OCI-LY3 (cell line): Measurements from ENCODE around the gene CCSER1.

ENCODE experiments used
- H2AFZ ChIP-seq: fragments of 200-600, 300-600 bp; shearing (Covaris generic); 2 replicates; pipeline ENCODE4 v1.6.0; 2014; ENCODE audit warnings: antibody characterized with exemption, low read depth, low read length
- H3K27ac ChIP-seq: fragments of 200-600, 300-600 bp; sonication (generic); 2 replicates; pipeline ENCODE4 v1.5.1; 2014; ENCODE audit warnings: mild to moderate bottlenecking, low read length, moderate library complexity, mixed read lengths
- H3K27me3 ChIP-seq: fragments of 200-600, 300-600 bp; sonication (generic); 2 replicates; pipeline ENCODE4 v1.6.1; 2014; ENCODE audit warnings: low read depth, low read length, mixed read lengths
- H3K36me3 ChIP-seq: fragments of 200-600, 300-600 bp; sonication (generic); replicated peaks from 2 replicates; pipeline ENCODE3; 2014; ENCODE audit warnings: low read depth, low read length, mixed read lengths
- H3K4me1 ChIP-seq: fragments of 300-600, 200-600 bp; sonication (generic); 2 replicates; pipeline ENCODE4 v1.6.1; 2014; ENCODE audit warnings: low read length, mixed read lengths
- H3K4me2 ChIP-seq: fragments of 200-600, 300-600 bp; sonication (generic); 2 replicates; pipeline ENCODE4 v1.6.1; 2014; ENCODE audit warnings: low read length, mixed read lengths
- H3K4me3 ChIP-seq: fragments of 300-600, 200-600 bp; sonication (generic); 2 replicates; pipeline ENCODE4 v1.5.1; 2014; ENCODE audit warnings: antibody characterized with exemption, mild to moderate bottlenecking, low read length, moderate library complexity
- H3K79me2 ChIP-seq: fragments of 300-600, 200-600 bp; shearing (Covaris generic); 2 replicates; pipeline ENCODE4 v1.6.1; 2014; ENCODE audit warnings: mild to moderate bottlenecking, low read length, mixed read lengths
- H3K9ac ChIP-seq: fragments of 300-600, 200-600 bp; shearing (Covaris generic); 2 replicates; pipeline ENCODE4 v1.6.0; 2014; ENCODE audit warnings: mild to moderate bottlenecking, low read length, moderate library complexity
- H3K9me3 ChIP-seq: fragments of 200-600, 300-600 bp; shearing (Covaris generic); 2 replicates; pipeline ENCODE4 v1.6.1; 2014; ENCODE audit warnings: low read length, mixed read lengths; ENCODE audit not compliant: insufficient read depth
- H4K20me1 ChIP-seq: fragments of 200-600, 300-600 bp; sonication (generic); 2 replicates; pipeline ENCODE4 v1.6.1; 2016; ENCODE audit warnings: low read length, mixed read lengths; ENCODE audit not compliant: insufficient read depth
- EZH2phosphoT487 ChIP-seq: fragments of 200-600 bp; shearing (Covaris generic); IDR thresholded peaks from 2 replicates; pipeline ENCODE4 v1.6.1; 2018; ENCODE audit warnings: antibody characterized with exemption, mixed run types, low read depth
- TF ChIP-seq, protein P1 (sequence below): fragments of 200-600, 300-600 bp; sonication (generic); IDR thresholded peaks from 2 replicates; pipeline ENCODE4 v1.5.1; 2014; ENCODE audit warnings: antibody characterized with exemption, low read length, low read depth

The CCSER1 gene

DNA sequence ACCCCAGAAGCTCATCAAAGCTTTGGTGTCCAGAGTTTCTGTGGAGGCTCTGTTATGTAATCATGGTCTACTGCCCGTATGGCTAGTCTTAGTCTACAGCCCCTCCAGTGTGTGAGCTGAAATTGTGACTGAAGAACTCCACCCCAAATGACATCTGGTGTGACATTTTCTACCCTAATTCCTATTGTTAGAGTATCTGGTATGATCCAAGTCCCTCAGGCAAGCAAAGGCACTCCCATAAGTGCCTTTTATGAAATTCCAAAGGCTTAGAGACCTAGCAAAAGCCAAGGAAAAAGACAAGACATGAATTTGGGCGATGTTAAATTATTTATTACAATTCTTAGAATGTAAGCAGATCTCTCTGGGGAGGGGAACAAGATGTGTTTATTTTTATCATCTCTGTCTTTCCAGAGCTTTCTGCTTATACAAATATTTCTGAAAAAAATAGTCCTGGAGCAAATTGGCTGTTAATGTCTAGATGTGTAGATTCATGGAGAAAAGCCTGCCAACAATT is 417.4 kb downstream of the CCSER1 start:
- Histone ChIP-seq H3K4me2 (no peak overlapping the region), H3K79me2 (no peaks in the 10 kb centered on the region), H3K4me3 (no peak overlapping the region), H4K20me1 (no peaks in the 10 kb centered on the region), H3K9me3 (no peaks in the 10 kb centered on the region), H2AFZ (no peak overlapping the region), H3K27ac (no peak overlapping the region), H3K9ac (no peak overlapping the region), H3K4me1 (peaks cover 5% of the 10 kb centered on the region), H3K27me3 (no peaks in the 10 kb centered on the region), H3K36me3 (no peaks in the 10 kb centered on the region)
- TF ChIP-seq EZH2phosphoT487 = no peak
- TF ChIP-seq, protein P1, sequence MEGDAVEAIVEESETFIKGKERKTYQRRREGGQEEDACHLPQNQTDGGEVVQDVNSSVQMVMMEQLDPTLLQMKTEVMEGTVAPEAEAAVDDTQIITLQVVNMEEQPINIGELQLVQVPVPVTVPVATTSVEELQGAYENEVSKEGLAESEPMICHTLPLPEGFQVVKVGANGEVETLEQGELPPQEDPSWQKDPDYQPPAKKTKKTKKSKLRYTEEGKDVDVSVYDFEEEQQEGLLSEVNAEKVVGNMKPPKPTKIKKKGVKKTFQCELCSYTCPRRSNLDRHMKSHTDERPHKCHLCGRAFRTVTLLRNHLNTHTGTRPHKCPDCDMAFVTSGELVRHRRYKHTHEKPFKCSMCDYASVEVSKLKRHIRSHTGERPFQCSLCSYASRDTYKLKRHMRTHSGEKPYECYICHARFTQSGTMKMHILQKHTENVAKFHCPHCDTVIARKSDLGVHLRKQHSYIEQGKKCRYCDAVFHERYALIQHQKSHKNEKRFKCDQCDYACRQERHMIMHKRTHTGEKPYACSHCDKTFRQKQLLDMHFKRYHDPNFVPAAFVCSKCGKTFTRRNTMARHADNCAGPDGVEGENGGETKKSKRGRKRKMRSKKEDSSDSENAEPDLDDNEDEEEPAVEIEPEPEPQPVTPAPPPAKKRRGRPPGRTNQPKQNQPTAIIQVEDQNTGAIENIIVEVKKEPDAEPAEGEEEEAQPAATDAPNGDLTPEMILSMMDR = no peak

DNA sequence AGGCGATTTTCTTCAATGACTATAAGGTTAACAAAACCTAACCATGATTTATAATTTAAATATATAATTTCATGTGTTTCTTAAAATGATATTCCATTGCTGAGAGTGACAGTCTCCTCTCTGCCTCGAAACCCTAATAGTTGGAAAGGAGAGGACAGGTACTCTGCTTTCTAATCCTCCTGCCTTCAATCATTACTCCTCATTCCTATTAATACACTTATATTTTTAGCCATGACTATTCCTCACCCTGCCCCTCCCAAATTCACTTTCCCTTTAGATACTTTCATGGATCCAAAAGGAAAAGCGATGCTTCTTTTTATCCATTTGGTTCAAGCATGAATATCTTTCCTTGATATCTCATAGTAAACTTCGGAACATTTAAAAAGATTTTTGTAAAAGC is 418.2 kb downstream of the CCSER1 start:
- H3K9ac ChIP-seq = no peak overlapping the region
- H3K27ac ChIP-seq = no peak overlapping the region
- H3K4me3 ChIP-seq = no peak overlapping the region
- no peak for TF ChIP-seq EZH2phosphoT487
- TF ChIP-seq, protein P1 = no peak
- H3K27me3 ChIP-seq = no peaks in the 10 kb centered on the region
- no peaks in the 10 kb centered on the region for H3K36me3 ChIP-seq
- no peak overlapping the region for H2AFZ ChIP-seq
- H3K4me2 ChIP-seq = no peak overlapping the region
- H4K20me1 ChIP-seq = no peaks in the 10 kb centered on the region
- H3K4me1 ChIP-seq = peaks cover 5% of the 10 kb centered on the region
- H3K9me3 ChIP-seq = no peaks in the 10 kb centered on the region
- H3K79me2 ChIP-seq = no peaks in the 10 kb centered on the region

DNA sequence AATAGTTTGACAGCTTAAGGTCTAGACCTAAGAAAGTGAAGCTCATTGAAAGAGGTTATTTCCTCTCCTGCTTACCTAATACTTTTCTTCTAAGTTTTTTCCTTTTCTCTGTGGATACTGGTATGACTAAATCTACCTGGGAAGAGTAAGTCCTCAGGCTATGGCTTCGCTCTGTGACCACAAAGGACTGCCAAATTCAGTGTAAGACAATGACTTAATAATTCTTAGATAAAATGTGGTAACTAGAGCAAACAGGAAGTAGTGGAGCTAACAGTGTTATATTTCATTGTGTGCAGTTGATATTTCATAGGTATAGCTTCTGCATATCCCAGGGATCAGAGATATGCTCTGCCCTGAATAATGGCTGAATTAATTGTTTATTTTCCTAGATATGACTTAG is 418.9 kb downstream of the CCSER1 start:
- no peaks in the 10 kb centered on the region for H3K27me3 ChIP-seq
- no peaks in the 10 kb centered on the region for H4K20me1 ChIP-seq
- no peak overlapping the region for H3K4me2 ChIP-seq
- H2AFZ ChIP-seq = no peak overlapping the region; the same call in 1 of the 2 replicates
- peaks cover 5% of the 10 kb centered on the region for H3K4me1 ChIP-seq
- H3K9ac ChIP-seq = no peak overlapping the region
- TF ChIP-seq EZH2phosphoT487 = no peak
- TF ChIP-seq, protein P1 = no peak
- H3K9me3 ChIP-seq = no peaks in the 10 kb centered on the region
- H3K27ac ChIP-seq = no peak overlapping the region
- no peaks in the 10 kb centered on the region for H3K36me3 ChIP-seq
- no peak overlapping the region for H3K4me3 ChIP-seq
- H3K79me2 ChIP-seq = no peaks in the 10 kb centered on the region

DNA sequence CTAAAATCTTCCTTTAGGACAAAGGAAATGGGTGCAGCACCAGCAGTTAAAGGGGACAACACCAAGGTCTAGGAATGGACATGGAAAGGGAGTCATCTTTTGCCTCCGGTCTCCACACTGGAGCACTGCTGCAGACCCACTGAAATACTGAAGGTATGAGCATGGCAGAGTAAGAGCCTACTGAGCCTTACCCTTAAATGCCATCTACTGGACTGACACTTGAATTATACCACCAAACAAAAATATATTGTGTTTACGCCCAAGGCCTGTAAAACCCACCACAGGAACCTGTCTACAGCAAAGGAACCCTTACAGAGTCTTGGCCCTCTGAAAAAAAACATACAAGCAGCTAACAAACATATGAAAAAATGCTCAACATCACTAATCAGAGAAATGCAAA is 443.4 kb downstream of the CCSER1 start:
- Histone ChIP-seq H3K4me2 (no peak overlapping the region), H2AFZ (no peak overlapping the region), H3K4me1 (no peaks in the 10 kb centered on the region), H3K27ac (no peak overlapping the region), H3K9me3 (no peaks in the 10 kb centered on the region), H3K27me3 (no peaks in the 10 kb centered on the region), H3K79me2 (no peaks in the 10 kb centered on the region), H4K20me1 (no peaks in the 10 kb centered on the region), H3K9ac (no peak overlapping the region), H3K36me3 (no peaks in the 10 kb centered on the region), H3K4me3 (no peak overlapping the region)
- TF ChIP-seq EZH2phosphoT487 = no peak
- TF ChIP-seq, protein P1 = no peak
